ENCODE measurements around the gene SMIM20. TPM values are rescaled to one million over a fixed set of nuclear protein-coding genes. Genes with fewer than 3 reads are reported as not detected.

Gene SMIM20
- total RNA-seq, 1 experiment from 2014 or later: 20.1 TPM

- Histone ChIP-seq H3K27me3 (replicated peaks; ENCODE audit: control insufficient read depth, insufficient read depth, low read length) (no peaks in the 10 kb centered on the region), H3K9me3 (no peaks in the 10 kb centered on the region), H3K4me1 (0 out of 2 replicates have a peak, but pooled peaks cover 5% of the 10 kb centered on the region), H3K36me3 (ENCODE audit: control insufficient read depth, insufficient read depth, low read length) (no peaks in the 10 kb centered on the region), H3K4me3 (ENCODE audit: low read depth, low read length) (no peak overlapping the region)
- CTCF ChIA-PET: no interaction called here
- BruUV-seq (replicated peaks): no TSS peak
- no peaks in the 10 kb centered on the region for H3K27me3 Mint-ChIP-seq (ENCODE audit: insufficient read depth, unreplicated experiment)
- peaks cover 7% of the 10 kb centered on the region for H3K4me1 Mint-ChIP-seq (ENCODE audit: low read depth, unreplicated experiment)
- H3K4me3 Mint-ChIP-seq (ENCODE audit: unreplicated experiment): no peak overlapping the region
- H3K27ac Mint-ChIP-seq (ENCODE audit: unreplicated experiment): no peak overlapping the region
- H3K9me3 Mint-ChIP-seq (ENCODE audit: unreplicated experiment): no peaks in the 10 kb centered on the region
- intact Hi-C loops (cut with micrococcal nuclease; ENCODE audit: unreplicated experiment): no loop called here
- no peaks in the 10 kb centered on the region for H3K36me3 Mint-ChIP-seq (ENCODE audit: insufficient read depth, unreplicated experiment)
- POLR2A ChIA-PET: no interaction called here
- no peak for TF ChIP-seq CTCF (IDR thresholded peaks at IDR 0.05; ENCODE audit: insufficient read depth in 1 of 2, low read depth in 1 of 2, low read length in 1 of 2, severe bottlenecking in 1 of 2, unreplicated experiment in 1 of 2)
- no peak for DNase-seq
Observed at GRCh38 chr4:25941457-25942221, 27.6 kb downstream of the SMIM20 start.

- intact Hi-C loops (cut with micrococcal nuclease; ENCODE audit: unreplicated experiment): no loop called here
- Histone ChIP-seq H3K4me1 (no peaks in the 10 kb centered on the region), H3K27me3 (replicated peaks; ENCODE audit: control insufficient read depth, insufficient read depth, low read length) (no peaks in the 10 kb centered on the region), H3K9me3 (no peaks in the 10 kb centered on the region), H3K4me3 (ENCODE audit: low read depth, low read length) (no peak overlapping the region), H3K36me3 (ENCODE audit: control insufficient read depth, insufficient read depth, low read length) (no peaks in the 10 kb centered on the region)
- H3K27ac Mint-ChIP-seq (ENCODE audit: unreplicated experiment): no peak overlapping the region
- H3K4me3 Mint-ChIP-seq (ENCODE audit: unreplicated experiment): no peak overlapping the region
- no peaks in the 10 kb centered on the region for H3K27me3 Mint-ChIP-seq (ENCODE audit: insufficient read depth, unreplicated experiment)
- POLR2A ChIA-PET: no interaction called here
- no peak for DNase-seq
- H3K4me1 Mint-ChIP-seq (ENCODE audit: low read depth, unreplicated experiment): no peaks in the 10 kb centered on the region
- H3K36me3 Mint-ChIP-seq (ENCODE audit: insufficient read depth, unreplicated experiment): no peaks in the 10 kb centered on the region
- TF ChIP-seq CTCF (IDR thresholded peaks at IDR 0.05; ENCODE audit: insufficient read depth in 1 of 2, low read depth in 1 of 2, low read length in 1 of 2, severe bottlenecking in 1 of 2, unreplicated experiment in 1 of 2): no peak
- BruUV-seq (replicated peaks): no TSS peak
- no peaks in the 10 kb centered on the region for H3K9me3 Mint-ChIP-seq (ENCODE audit: unreplicated experiment)
- CTCF ChIA-PET: no interaction called here
Observed at GRCh38 chr4:25943312-25943711, 29.3 kb downstream of the SMIM20 start.

GRCh38 chr4:25943805-25944204 lies 29.8 kb downstream of the SMIM20 start:
- POLR2A ChIA-PET: no interaction called here
- no peak for DNase-seq
- no peak overlapping the region for H3K4me3 ChIP-seq (ENCODE audit: low read depth, low read length)
- peaks cover 2% of the 10 kb centered on the region for H3K4me1 Mint-ChIP-seq (ENCODE audit: low read depth, unreplicated experiment)
- no peaks in the 10 kb centered on the region for H3K27me3 Mint-ChIP-seq (ENCODE audit: insufficient read depth, unreplicated experiment)
- no peaks in the 10 kb centered on the region for H3K9me3 Mint-ChIP-seq (ENCODE audit: unreplicated experiment)
- H3K9me3 ChIP-seq: no peaks in the 10 kb centered on the region
- no peak overlapping the region for H3K4me3 Mint-ChIP-seq (ENCODE audit: unreplicated experiment)
- intact Hi-C loops (cut with micrococcal nuclease; ENCODE audit: unreplicated experiment): no loop called here
- no peaks in the 10 kb centered on the region for H3K27me3 ChIP-seq (replicated peaks; ENCODE audit: control insufficient read depth, insufficient read depth, low read length)
- TF ChIP-seq CTCF (IDR thresholded peaks at IDR 0.05; ENCODE audit: insufficient read depth in 1 of 2, low read depth in 1 of 2, low read length in 1 of 2, severe bottlenecking in 1 of 2, unreplicated experiment in 1 of 2): no peak
- H3K36me3 Mint-ChIP-seq (ENCODE audit: insufficient read depth, unreplicated experiment): no peaks in the 10 kb centered on the region
- no peaks in the 10 kb centered on the region for H3K4me1 ChIP-seq
- no peaks in the 10 kb centered on the region for H3K36me3 ChIP-seq (ENCODE audit: control insufficient read depth, insufficient read depth, low read length)
- no peak overlapping the region for H3K27ac Mint-ChIP-seq (ENCODE audit: unreplicated experiment)
- no TSS peak for BruUV-seq (replicated peaks)
- CTCF ChIA-PET: no interaction called here
